Natural killer cell (primary cell): ENCODE results near the gene ELFN2. TPM values are rescaled to one million over a fixed set of nuclear protein-coding genes. Genes with fewer than 3 reads are reported as not detected.

ENCODE experiments used
- ATAC-seq, 3 donors: fragments of 150-1000 bp in 2 of 3; fragments of 200-7000 bp in 1 of 3; cut with Tn5 transposase; 1 replicate in 1 of 3; 2 replicates in 2 of 3; pipeline ENCODE4 v1.10.0; 2021; ENCODE audit warnings: mild to moderate bottlenecking in 2 of 3, moderate library complexity in 2 of 3
- DNase-seq, 2 donors: peaks; one replicate each; pipeline versions ENCODE4 v3.0.0 to v3.0.0-alpha.2; 2013 to 2021; ENCODE audit warnings: mixed read lengths in 1 of 2
- H3K27ac ChIP-seq: one replicate; pipeline ENCODE4 v1.5.1; 2013; ENCODE audit warnings: mild to moderate bottlenecking, low read length
- H3K27me3 ChIP-seq: one replicate; pipeline ENCODE4 v1.6.1; 2013; ENCODE audit warnings: low read length; ENCODE audit not compliant: control insufficient read depth, insufficient read depth
- H3K36me3 ChIP-seq: one replicate; pipeline ENCODE4 v1.6.1; 2013; ENCODE audit warnings: low read length; ENCODE audit not compliant: control insufficient read depth, insufficient read depth
- H3K4me1 ChIP-seq: one replicate; pipeline ENCODE4 v1.6.1; 2013; ENCODE audit warnings: low read length; ENCODE audit not compliant: control insufficient read depth, insufficient read depth
- H3K4me3 ChIP-seq: one replicate; pipeline ENCODE4 v1.5.1; 2013; ENCODE audit warnings: low read length
- H3K9me3 ChIP-seq: one replicate; pipeline ENCODE4 v1.6.1; 2013; ENCODE audit warnings: low read length; ENCODE audit not compliant: control insufficient read depth, insufficient read depth
- H3K27ac Mint-ChIP-seq, 2 donors: one replicate each; pipeline ENCODE4 v1.8.0; 2022; ENCODE audit warnings: mild to moderate bottlenecking in 2 of 2, mixed read lengths in 2 of 2, moderate library complexity in 1 of 2
- H3K27me3 Mint-ChIP-seq, 2 donors: one replicate each; pipeline ENCODE4 v1.8.0; 2022; ENCODE audit warnings: low read depth in 2 of 2, mixed read lengths in 2 of 2
- H3K36me3 Mint-ChIP-seq: one replicate; pipeline ENCODE4 v1.8.0; 2022; ENCODE audit warnings: mixed read lengths
- H3K4me1 Mint-ChIP-seq, 2 donors: one replicate each; pipeline ENCODE4 v1.8.0; 2022; ENCODE audit warnings: mixed read lengths in 2 of 2
- H3K4me3 Mint-ChIP-seq: one replicate; pipeline ENCODE4 v1.8.0; 2022; ENCODE audit warnings: mild to moderate bottlenecking, moderate library complexity, mixed read lengths
- H3K9me3 Mint-ChIP-seq, 2 donors: one replicate each; pipeline ENCODE4 v1.8.0; 2022; ENCODE audit warnings: mixed read lengths in 2 of 2
- WGBS: methylation state at CpG from one replicate; pipeline ENCODE4 v1.1.7; 2013; ENCODE audit warnings: missing lambda C conversion rate; ENCODE audit not compliant: insufficient coverage; 5-methylcytosine and 5-hydroxymethylcytosine counted together
- intact Hi-C: fragments of 100-400 bp; cut with micrococcal nuclease; formaldehyde crosslinking; loops from one replicate; pipeline ENCODE4 v1.14.2; 2022
- total RNA-seq, 4 donors: library from RNA; stranded (reverse); fragments of 120-200 nt in 1 of 4; gene quantifications; one replicate each; pipeline versions ENCODE4 v1.2.3 to v1.2.4, GENCODE V29; 2013 to 2022
- TF ChIP-seq, protein P1 (sequence below): fragments of 200-600 bp; IDR thresholded peaks from one replicate; pipeline ENCODE4 v1.8.0; 2022; ENCODE audit warnings: antibody characterized with exemption

ELFN2 gene
- total RNA-seq, 3 donors from 2014 or later (not counting 1 experiment from before 2014, with no cell fraction given) = 0.33 to 0.49 (median 0.36) TPM

DNA sequence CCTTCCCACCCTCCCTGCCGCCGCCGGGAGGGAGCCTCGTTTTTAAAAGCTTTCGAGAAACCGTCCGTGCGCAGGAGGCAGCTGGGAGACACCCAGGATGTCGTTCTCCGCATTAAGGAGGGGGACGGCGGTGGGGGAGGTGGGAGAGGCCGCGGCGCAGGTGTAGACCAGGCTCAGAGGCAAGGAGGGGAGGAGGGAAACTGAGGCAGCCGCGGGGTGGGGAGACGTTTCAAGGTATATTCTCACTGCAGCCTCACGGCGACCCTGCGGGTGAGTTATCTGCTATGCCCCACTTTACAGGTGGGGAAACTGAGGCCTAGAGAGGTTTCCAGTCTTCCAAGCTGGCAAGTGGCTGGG is 102.3 kb downstream of the ELFN2 start:
- DNase-seq (no peak), ATAC-seq (no peak)
- no peak overlapping the region for H3K27ac ChIP-seq
- intact Hi-C loops = no loop called here
- 6% methylated on average over 18 of the region's 21 CpGs for WGBS
- no peaks in the 10 kb centered on the region for H3K36me3 Mint-ChIP-seq
- no peaks in the 10 kb centered on the region for H3K9me3 ChIP-seq
- no peaks in the 10 kb centered on the region for H3K9me3 Mint-ChIP-seq
- H3K4me1 Mint-ChIP-seq = no peaks in the 10 kb centered on the region
- TF ChIP-seq, protein P1, sequence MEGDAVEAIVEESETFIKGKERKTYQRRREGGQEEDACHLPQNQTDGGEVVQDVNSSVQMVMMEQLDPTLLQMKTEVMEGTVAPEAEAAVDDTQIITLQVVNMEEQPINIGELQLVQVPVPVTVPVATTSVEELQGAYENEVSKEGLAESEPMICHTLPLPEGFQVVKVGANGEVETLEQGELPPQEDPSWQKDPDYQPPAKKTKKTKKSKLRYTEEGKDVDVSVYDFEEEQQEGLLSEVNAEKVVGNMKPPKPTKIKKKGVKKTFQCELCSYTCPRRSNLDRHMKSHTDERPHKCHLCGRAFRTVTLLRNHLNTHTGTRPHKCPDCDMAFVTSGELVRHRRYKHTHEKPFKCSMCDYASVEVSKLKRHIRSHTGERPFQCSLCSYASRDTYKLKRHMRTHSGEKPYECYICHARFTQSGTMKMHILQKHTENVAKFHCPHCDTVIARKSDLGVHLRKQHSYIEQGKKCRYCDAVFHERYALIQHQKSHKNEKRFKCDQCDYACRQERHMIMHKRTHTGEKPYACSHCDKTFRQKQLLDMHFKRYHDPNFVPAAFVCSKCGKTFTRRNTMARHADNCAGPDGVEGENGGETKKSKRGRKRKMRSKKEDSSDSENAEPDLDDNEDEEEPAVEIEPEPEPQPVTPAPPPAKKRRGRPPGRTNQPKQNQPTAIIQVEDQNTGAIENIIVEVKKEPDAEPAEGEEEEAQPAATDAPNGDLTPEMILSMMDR = no peak
- no peaks in the 10 kb centered on the region for H3K4me1 ChIP-seq
- no peak overlapping the region for H3K27ac Mint-ChIP-seq
- H3K27me3 Mint-ChIP-seq = peaks cover 25 to 32% of the 10 kb centered on the region in 2 donors
- peaks cover 25% of the 10 kb centered on the region for H3K27me3 ChIP-seq
- no peak overlapping the region for H3K4me3 ChIP-seq
- H3K36me3 ChIP-seq = no peaks in the 10 kb centered on the region
- H3K4me3 Mint-ChIP-seq = no peak overlapping the region

DNA sequence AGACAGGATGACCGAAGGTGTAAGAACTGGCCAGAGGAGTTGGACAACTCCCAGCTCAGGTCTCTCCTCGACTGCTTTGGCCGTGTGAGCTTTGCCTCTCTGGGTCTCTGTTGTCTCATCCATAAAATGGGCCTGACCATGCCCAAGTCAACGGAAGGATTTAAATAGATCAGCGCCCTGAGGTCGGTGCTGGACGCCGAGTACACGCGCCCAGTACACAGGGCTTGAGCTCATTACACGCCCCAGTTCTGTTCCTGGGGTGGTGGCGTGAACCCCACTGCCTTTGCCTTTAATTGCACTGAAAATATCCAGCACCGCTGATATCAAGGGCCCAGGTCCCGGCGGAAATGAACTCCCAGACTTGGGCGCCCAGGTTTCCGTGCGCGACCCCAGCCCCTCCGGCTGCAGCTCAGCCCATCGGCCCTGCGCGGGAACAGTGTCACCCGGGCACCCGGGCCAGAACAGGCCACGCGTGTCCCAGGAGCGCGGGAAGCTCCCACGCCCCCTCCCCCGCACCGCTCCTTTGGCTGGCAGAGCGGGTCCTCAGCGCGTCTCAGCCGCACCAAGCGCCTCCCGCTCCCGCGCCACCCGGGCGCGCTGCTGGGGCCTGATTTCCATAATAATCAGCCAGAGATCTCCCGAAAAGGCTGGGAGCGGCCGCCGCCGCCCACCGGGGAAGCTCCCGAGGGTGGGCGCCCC is 102.8 kb downstream of the ELFN2 start:
- Mint-ChIP-seq H3K36me3 (no peaks in the 10 kb centered on the region), H3K27me3 (peaks cover 25 to 29% of the 10 kb centered on the region in 2 donors), H3K27ac (no peak overlapping the region), H3K4me1 (no peaks in the 10 kb centered on the region), H3K4me3 (no peak overlapping the region), H3K9me3 (no peaks in the 10 kb centered on the region)
- WGBS = 17% methylated on average over 51 of the region's 51 CpGs
- Histone ChIP-seq H3K4me3 (no peak overlapping the region), H3K36me3 (no peaks in the 10 kb centered on the region), H3K27me3 (peaks cover 25% of the 10 kb centered on the region), H3K27ac (no peak overlapping the region), H3K4me1 (no peaks in the 10 kb centered on the region), H3K9me3 (no peaks in the 10 kb centered on the region)
- ATAC-seq (no peak), DNase-seq (no peak)
- intact Hi-C loops = no loop called here
- TF ChIP-seq, protein P1 = no peak

GRCh38 chr22:37320726-37321677 is 106.3 kb downstream of the ELFN2 start:
- peaks cover 14% of the 10 kb centered on the region for H3K4me1 ChIP-seq
- no peak for ATAC-seq
- H3K9me3 Mint-ChIP-seq = no peaks in the 10 kb centered on the region
- intact Hi-C loops = no loop called here
- no peaks in the 10 kb centered on the region for H3K36me3 ChIP-seq
- no peak overlapping the region for H3K4me3 ChIP-seq
- no peak overlapping the region for H3K27ac ChIP-seq
- no peak overlapping the region for H3K4me3 Mint-ChIP-seq
- TF ChIP-seq, protein P1 = no peak
- no peaks in the 10 kb centered on the region for H3K36me3 Mint-ChIP-seq
- 84% methylated on average over 16 of the region's 16 CpGs for WGBS
- no peaks in the 10 kb centered on the region for H3K9me3 ChIP-seq
- H3K4me1 Mint-ChIP-seq = peaks cover 6 to 14% of the 10 kb centered on the region in 2 donors
- H3K27me3 ChIP-seq = peaks cover 15% of the 10 kb centered on the region
- DNase-seq = no peak
- no peak overlapping the region for H3K27ac Mint-ChIP-seq
- peaks cover 11 to 12% of the 10 kb centered on the region in 2 donors for H3K27me3 Mint-ChIP-seq
